OCI-LY7 (cell line): ENCODE data around the gene FHL3.

ENCODE experiments used
- CTCF ChIP-seq: fragments of 200-600 bp; sonication (generic); conservative IDR thresholded peaks from 2 replicates; pipeline ENCODE4 v1.5.1; 2014; ENCODE audit warnings: mild to moderate bottlenecking, antibody characterized with exemption, low read length, moderate library complexity, mixed read lengths
- EZH2phosphoT487 ChIP-seq: fragments of 200-600 bp; sonication (generic); IDR thresholded peaks from 2 replicates; pipeline ENCODE4 v1.6.1; 2018; ENCODE audit warnings: low read depth, borderline replicate concordance, mild to moderate bottlenecking, mixed run types, antibody characterized with exemption, low read length, moderate library complexity, mixed read lengths

- no peak for TF ChIP-seq CTCF
- no peak for TF ChIP-seq EZH2phosphoT487
These were observed at the start of gene FHL3 for GRCh38 chr1:38005195-38006007.
